HCT116 (cell line): ENCODE results near the gene BFSP1. TPM values are rescaled to one million over a fixed set of nuclear protein-coding genes. Genes with fewer than 3 reads are reported as not detected.

ENCODE experiments used
- ATAC-seq: fragments of 200-7000 bp; cut with Tn5 transposase; 2 replicates; pipeline ENCODE4 v1.9.1; 2020; ENCODE audit warnings: mild to moderate bottlenecking, moderate library complexity
- BruUV-seq: library from RNA; stranded (reverse); fragments of 400-500 nt; replicated peaks from 2 replicates; lab custom pipeline; 2021; lab: Mats Ljungman, UMichigan
- CTCF ChIA-PET: fragments of 300-600 bp; sonication (Branson Sonifier 250); formaldehyde crosslinking; loops from one replicate; lab custom pipeline; 2021; ENCODE audit warnings: antibody characterized with exemption; lab: Charles Lee
- POLR2A ChIA-PET: fragments of 300-600, 350-600 bp; sonication (Branson Sonifier 250); formaldehyde crosslinking; loops from one replicate; lab custom pipeline; 2021; ENCODE audit warnings: antibody characterized with exemption; lab: Charles Lee
- RAD21 ChIA-PET, 2 experiments: fragments of 300-600 bp; sonication (Branson Sonifier 250); formaldehyde crosslinking; loops; one replicate each; lab custom pipeline; 2023; ENCODE audit warnings: low total read pairs in 2 of 2; ENCODE audit not compliant: uncharacterized antibody in 2 of 2, unreplicated experiment in 2 of 2, low non-redundant PET in 1 of 2; lab: Charles Lee
- DNase-seq: peaks from one replicate; pipeline ENCODE4 v3.0.0-alpha.2; 2010; ENCODE audit warnings: low read depth, low spot score
- H2AFZ ChIP-seq: fragments of 200-600 bp; shearing (Covaris generic), sonication (generic); 2 replicates; pipeline ENCODE4 v1.6.1; 2017; ENCODE audit warnings: low read depth, mixed run types, mixed read lengths, antibody characterized with exemption, low read length; ENCODE audit not compliant: poor library complexity, severe bottlenecking
- H3K27ac ChIP-seq: 2 replicates; pipeline ENCODE4 v1.5.1; 2012; ENCODE audit warnings: low read depth, low read length
- H3K27me3 ChIP-seq: fragments of 200-600 bp; sonication (generic); 2 replicates; pipeline ENCODE4 v1.6.1; 2016; ENCODE audit warnings: mixed run types, low read length, mixed read lengths; ENCODE audit not compliant: insufficient read depth
- H3K36me3 ChIP-seq, 2 experiments: fragments of 200-500 bp in 1 of 2; fragments of 200-600 bp in 1 of 2; sonication (Bioruptor generic) in 1 of 2; sonication (generic) in 1 of 2; 2 replicates each; pipeline versions ENCODE4 v1.5.1 to v1.6.1; 2014 to 2016; ENCODE audit warnings: low read length in 2 of 2, inconsistent platforms in 1 of 2, mixed read lengths in 1 of 2, mixed run types in 1 of 2; ENCODE audit not compliant: insufficient read depth in 2 of 2, control insufficient read depth in 1 of 2
- H3K4me1 ChIP-seq, 2 experiments: fragments of 200-600 bp in 1 of 2; sonication (generic) in 1 of 2; 2 replicates each; pipeline versions ENCODE4 v1.5.1 to v1.6.1; 2012 to 2017; ENCODE audit warnings: low read length in 2 of 2, inconsistent platforms in 1 of 2, mild to moderate bottlenecking in 1 of 2, mixed read lengths in 1 of 2, mixed run types in 1 of 2, moderate library complexity in 1 of 2; ENCODE audit not compliant: insufficient read depth in 2 of 2, control insufficient read depth in 1 of 2
- H3K4me2 ChIP-seq: fragments of 200-600 bp; sonication (generic); 2 replicates; pipeline ENCODE4 v1.6.1; 2017; ENCODE audit warnings: mixed run types, low read length, mixed read lengths
- H3K4me3 ChIP-seq, 2 experiments: fragments of 200-600 bp in 1 of 2; sonication (generic) in 1 of 2; replicated peaks in 1 of 2; 2 replicates each; pipeline ENCODE4 v1.5.1; 2011 to 2016; ENCODE audit warnings: low read length in 2 of 2, control low read depth in 1 of 2, low read depth in 1 of 2, mild to moderate bottlenecking in 1 of 2, mixed read lengths in 1 of 2, mixed run types in 1 of 2
- H3K79me2 ChIP-seq: fragments of 200-600 bp; sonication (generic); 2 replicates; pipeline ENCODE4 v1.6.1; 2017; ENCODE audit warnings: mild to moderate bottlenecking, mixed run types, low read length, moderate library complexity, mixed read lengths; ENCODE audit not compliant: insufficient read depth
- H3K9ac ChIP-seq: fragments of 200-600 bp; sonication (generic); 2 replicates; pipeline ENCODE4 v1.6.1; 2016; ENCODE audit warnings: low read length, mixed read lengths
- H3K9me2 ChIP-seq: fragments of 200-600 bp; sonication (generic), shearing (Covaris generic); 2 replicates; pipeline ENCODE4 v1.6.1; 2017; ENCODE audit warnings: mixed run types, mild to moderate bottlenecking, moderate library complexity; ENCODE audit not compliant: insufficient read depth
- H3K9me3 ChIP-seq, 2 experiments: fragments of 200-500 bp in 1 of 2; fragments of 200-600 bp in 1 of 2; sonication (Bioruptor generic) in 1 of 2; sonication (generic) in 1 of 2; 2 replicates each; pipeline ENCODE4 v1.6.1; 2014 to 2017; ENCODE audit warnings: low read length in 2 of 2, mixed read lengths in 2 of 2, inconsistent platforms in 1 of 2, low read depth in 1 of 2, mild to moderate bottlenecking in 1 of 2, mixed run types in 1 of 2, moderate library complexity in 1 of 2; ENCODE audit not compliant: control insufficient read depth in 1 of 2, insufficient read depth in 1 of 2
- H4K20me1 ChIP-seq: fragments of 200-600 bp; sonication (generic), shearing (Covaris generic); 2 replicates; pipeline ENCODE4 v1.6.1; 2017; ENCODE audit warnings: mixed run types, mild to moderate bottlenecking, moderate library complexity; ENCODE audit not compliant: insufficient read depth
- CEBPB ChIP-seq: IDR thresholded peaks from 2 replicates; pipeline ENCODE4 v1.6.1; 2012; ENCODE audit warnings: low read depth
- CTCF ChIP-seq, 3 experiments: fragments of 200-600 bp in 1 of 3; sonication (generic) in 1 of 3; IDR thresholded peaks in 2 of 3; conservative IDR thresholded peaks in 1 of 3; 2 replicates each; pipeline ENCODE4 v1.5.1; 2012 to 2017; ENCODE audit warnings: low read depth in 2 of 3, low read length in 2 of 3, antibody characterized with exemption in 1 of 3, borderline replicate concordance in 1 of 3, control low read depth in 1 of 3, mild to moderate bottlenecking in 1 of 3, mixed read lengths in 1 of 3, mixed run types in 1 of 3, moderate library complexity in 1 of 3; ENCODE audit not compliant: insufficient read depth in 1 of 3
- EGR1 ChIP-seq: IDR thresholded peaks from 2 replicates; pipeline ENCODE4 v1.6.1; 2012; ENCODE audit warnings: low read depth
- ELF1 ChIP-seq: IDR thresholded peaks from 2 replicates; pipeline ENCODE4 v1.6.1; 2012; ENCODE audit warnings: low read depth, borderline replicate concordance
- EZH2phosphoT487 ChIP-seq: fragments of 200-600 bp; IDR thresholded peaks from 2 replicates; pipeline ENCODE4 v1.6.1; 2018; ENCODE audit warnings: antibody characterized with exemption, borderline replicate concordance
- MAX ChIP-seq: IDR thresholded peaks from 2 replicates; pipeline ENCODE4 v1.6.1; 2012
- POLR2A ChIP-seq: IDR thresholded peaks from 2 replicates; pipeline ENCODE4 v1.7.0; 2011; ENCODE audit warnings: borderline replicate concordance; ENCODE audit not compliant: insufficient read depth, insufficient read length; ENCODE audit errors: extremely low read depth
- POLR2AphosphoS5 ChIP-seq: IDR thresholded peaks from 2 replicates; pipeline ENCODE4 v1.6.1; 2011; ENCODE audit warnings: mild to moderate bottlenecking, low read depth, low read length, moderate library complexity
- RAD21 ChIP-seq: IDR thresholded peaks from 2 replicates; pipeline ENCODE4 v1.6.1; 2012; ENCODE audit warnings: low read depth, mild to moderate bottlenecking
- SIN3A ChIP-seq: IDR thresholded peaks from 2 replicates; pipeline ENCODE4 v1.6.1; 2012; ENCODE audit warnings: low read depth
- SP1 ChIP-seq: IDR thresholded peaks from 2 replicates; pipeline ENCODE4 v1.6.1; 2012; ENCODE audit warnings: low read depth
- TCF7L2 ChIP-seq: IDR thresholded peaks from 2 replicates; pipeline ENCODE4 v1.7.0; 2011; ENCODE audit warnings: borderline replicate concordance, inconsistent platforms; ENCODE audit not compliant: insufficient read depth, insufficient read length; ENCODE audit errors: extremely low read depth
- YY1 ChIP-seq: IDR thresholded peaks from 2 replicates; pipeline ENCODE4 v1.6.1; 2011; ENCODE audit warnings: low read length, low read depth, moderate library complexity, mild to moderate bottlenecking; ENCODE audit not compliant: insufficient replicate concordance; ENCODE audit errors: extremely low read depth
- ZBTB33 ChIP-seq: IDR thresholded peaks from 2 replicates; pipeline ENCODE4 v1.6.1; 2011; ENCODE audit warnings: mild to moderate bottlenecking, low read length, moderate library complexity; ENCODE audit not compliant: insufficient replicate concordance; ENCODE audit errors: extremely low read depth
- ZFX ChIP-seq: fragments of 450-650 bp; IDR thresholded peaks from 2 replicates; pipeline ENCODE4 v1.6.1; 2017
- ZNF274 ChIP-seq: fragments of 200-500 bp; sonication (Bioruptor generic); IDR thresholded peaks from 2 replicates; pipeline ENCODE4 v1.6.1; 2014; ENCODE audit warnings: mild to moderate bottlenecking, low read depth, low read length, inconsistent platforms
- intact Hi-C: fragments of 100-400 bp; cut with micrococcal nuclease; formaldehyde crosslinking; loops from 2 replicates; pipeline ENCODE4 v1.10.0; 2022
- total RNA-seq: library from RNA; stranded (reverse); gene quantifications from one replicate; pipeline ENCODE4 v1.2.1, GENCODE V29; 2021; ENCODE audit not compliant: unreplicated experiment

The BFSP1 gene
- total RNA-seq, 1 experiment from 2014 or later = 8.8 TPM

GRCh38 chr20:17533396-17533795 is 2.2 kb upstream of the BFSP1 start:
- H3K9ac ChIP-seq = no peak overlapping the region
- peaks cover 29 to 45% of the 10 kb centered on the region in 2 experiments for H3K4me1 ChIP-seq
- intact Hi-C loops = loop anchor here (10.0 kb wide), 1 partner anchor 461 kb away; no protein-coding TSS in a partner anchor
- no peaks in the 10 kb centered on the region for H3K36me3 ChIP-seq
- H3K27ac ChIP-seq = no peak overlapping the region
- no peak overlapping the region; the same call in 1 of the 2 replicates for H3K4me2 ChIP-seq
- ChIA-PET RAD21 (no interaction called here), POLR2A (interaction anchor here (1.1 to 1.2 kb wide), 2 partner anchors 24 to 149 kb away, joined by 4 to 7 read pairs; partner anchors contain the start of gene RRBP1), CTCF (interaction anchor here (1.1 to 1.3 kb wide), 2 partner anchors 74 to 115 kb away, joined by 3 to 5 read pairs; no protein-coding TSS in a partner anchor)
- no peaks in the 10 kb centered on the region for H3K27me3 ChIP-seq
- ATAC-seq (peak; percentile 41; the same call in 1 of the 2 replicates), DNase-seq (peak; percentile 51)
- H3K4me3 ChIP-seq = no peak overlapping the region
- H2AFZ ChIP-seq = no peak overlapping the region
- H4K20me1 ChIP-seq = no peaks in the 10 kb centered on the region
- no peaks in the 10 kb centered on the region for H3K9me3 ChIP-seq
- H3K79me2 ChIP-seq = no peaks in the 10 kb centered on the region
- H3K9me2 ChIP-seq = no peaks in the 10 kb centered on the region
- BruUV-seq = no TSS peak
- peak; percentile 29 for TF ChIP-seq POLR2A
- TF ChIP-seq TCF7L2 = no peak

GRCh38 chr20:17531665-17532025 is 466 bp upstream of the BFSP1 start:
- Histone ChIP-seq H3K36me3 (no peaks in the 10 kb centered on the region), H3K27ac (peak overlapping the region; percentile 61), H3K27me3 (no peaks in the 10 kb centered on the region), H3K9me3 (no peaks in the 10 kb centered on the region), H3K4me3 (peak overlapping the region; percentile 41 to 51), H3K79me2 (no peaks in the 10 kb centered on the region), H3K9ac (peak overlapping the region; percentile 58), H3K9me2 (no peaks in the 10 kb centered on the region), H3K4me2 (peak overlapping the region; percentile 67), H2AFZ (peak overlapping the region; percentile 57), H4K20me1 (no peaks in the 10 kb centered on the region), H3K4me1 (peaks cover 16 to 29% of the 10 kb centered on the region in 2 experiments)
- ATAC-seq (no peak), DNase-seq (no peak)
- intact Hi-C loops = loop anchor here (10.0 kb wide), 1 partner anchor 463 kb away; no protein-coding TSS in a partner anchor
- ChIA-PET CTCF (no interaction called here), POLR2A (interaction anchor here (0.8 kb wide), 1 partner anchor 38 kb away, joined by 4 read pairs; the partner anchor contains the start of gene DSTN), RAD21 (interaction anchor here in 1 of 2 experiments (0.7 kb wide), 1 partner anchor 595 kb away, joined by 9 read pairs; no protein-coding TSS in a partner anchor)
- TSS peak; percentile 87 for BruUV-seq
- TF ChIP-seq CEBPB (no peak), YY1 (no peak), ZBTB33 (no peak), EGR1 (no peak), ZFX (no peak), ZNF274 (no peak), POLR2AphosphoS5 (no peak), CTCF (IDR thresholded peaks at IDR 0.05 in 2 of 3, conservative IDR thresholded peaks at IDR 0.05 in 1 of 3; ENCODE audit: borderline replicate concordance in 1 of 3, insufficient read depth in 1 of 3, low read depth in 2 of 3, low read length in 2 of 3) (no peak), RAD21 (no peak), SP1 (no peak), TCF7L2 (no peak), ELF1 (no peak), SIN3A (no peak), EZH2phosphoT487 (no peak), MAX (no peak)
